GM19239 (cell line): Measurements from ENCODE around the gene CNFN.

ENCODE experiments used
- DNase-seq: peaks from one replicate; pipeline ENCODE4 v3.0.0; 2011; ENCODE audit warnings: low spot score; ENCODE audit not compliant: insufficient read length
- FAIRE-seq: peaks from 2 replicates; lab custom pipeline; 2011; peaks lifted over from hg19 to GRCh38; lab: Jason Lieb, UNC

The CNFN gene

DNA sequence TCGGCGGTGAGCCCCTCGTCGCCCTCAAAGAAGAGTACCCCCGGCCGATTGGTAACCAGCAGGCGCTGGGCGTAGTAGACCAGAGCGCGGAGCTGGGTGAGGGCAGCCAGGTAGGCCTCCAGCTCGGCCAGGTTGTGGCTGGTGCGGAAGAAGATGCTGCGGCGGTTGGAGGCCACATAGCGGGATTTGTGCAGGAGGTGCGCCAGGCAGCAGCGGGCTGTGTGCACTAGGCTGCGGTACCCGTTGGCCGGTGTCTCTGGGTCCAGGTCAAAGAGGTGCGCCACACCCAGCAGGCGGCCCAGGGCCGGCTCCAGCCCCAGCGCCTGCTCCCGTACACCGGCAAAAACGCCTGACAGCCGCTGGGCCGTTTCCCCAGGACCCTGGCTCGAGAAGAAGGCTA is 20.3 kb upstream of the CNFN start:
- DNase-seq (no peak), FAIRE-seq (no peak)

DNA sequence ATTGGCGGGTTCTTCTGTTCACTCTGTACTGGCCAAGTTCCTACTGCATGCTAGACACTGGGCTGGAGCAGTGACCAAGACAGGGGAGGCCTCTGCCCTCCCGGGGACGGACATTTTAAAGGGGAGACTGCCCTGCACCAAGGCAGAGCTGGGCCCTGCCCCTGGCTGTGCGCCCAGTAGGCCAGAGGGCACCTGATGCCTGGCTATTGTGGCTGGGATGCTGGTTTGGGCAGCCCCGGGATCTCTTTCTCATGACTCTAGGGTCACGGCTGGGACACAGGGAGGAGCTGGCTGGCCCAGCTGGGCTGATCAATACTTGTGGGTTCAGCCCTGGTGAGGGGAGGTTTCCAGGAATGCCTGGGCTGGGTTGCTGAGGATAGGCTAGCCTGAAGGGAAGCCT is 19.4 kb upstream of the CNFN start:
- no peak for DNase-seq
- no peak for FAIRE-seq

DNA sequence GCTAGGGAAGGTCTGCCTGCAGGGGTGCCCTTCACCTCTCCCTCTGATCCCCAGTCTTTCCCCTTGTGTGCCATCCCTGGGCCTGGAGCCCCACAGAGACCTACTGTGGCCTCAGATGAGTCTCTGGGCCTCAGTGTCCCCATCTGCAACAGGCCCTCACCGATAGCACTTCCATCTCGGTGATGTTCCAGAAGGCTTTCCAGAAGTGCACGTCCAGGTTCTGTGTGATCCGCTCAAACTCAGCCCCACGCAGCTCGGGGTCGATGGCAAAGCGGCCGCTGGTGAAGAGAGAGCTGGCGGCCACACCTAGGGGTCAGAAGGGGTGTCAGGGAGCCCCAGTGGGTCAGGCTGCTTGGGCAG is 17.7 kb upstream of the CNFN start:
- no peak for FAIRE-seq
- no peak for DNase-seq

DNA sequence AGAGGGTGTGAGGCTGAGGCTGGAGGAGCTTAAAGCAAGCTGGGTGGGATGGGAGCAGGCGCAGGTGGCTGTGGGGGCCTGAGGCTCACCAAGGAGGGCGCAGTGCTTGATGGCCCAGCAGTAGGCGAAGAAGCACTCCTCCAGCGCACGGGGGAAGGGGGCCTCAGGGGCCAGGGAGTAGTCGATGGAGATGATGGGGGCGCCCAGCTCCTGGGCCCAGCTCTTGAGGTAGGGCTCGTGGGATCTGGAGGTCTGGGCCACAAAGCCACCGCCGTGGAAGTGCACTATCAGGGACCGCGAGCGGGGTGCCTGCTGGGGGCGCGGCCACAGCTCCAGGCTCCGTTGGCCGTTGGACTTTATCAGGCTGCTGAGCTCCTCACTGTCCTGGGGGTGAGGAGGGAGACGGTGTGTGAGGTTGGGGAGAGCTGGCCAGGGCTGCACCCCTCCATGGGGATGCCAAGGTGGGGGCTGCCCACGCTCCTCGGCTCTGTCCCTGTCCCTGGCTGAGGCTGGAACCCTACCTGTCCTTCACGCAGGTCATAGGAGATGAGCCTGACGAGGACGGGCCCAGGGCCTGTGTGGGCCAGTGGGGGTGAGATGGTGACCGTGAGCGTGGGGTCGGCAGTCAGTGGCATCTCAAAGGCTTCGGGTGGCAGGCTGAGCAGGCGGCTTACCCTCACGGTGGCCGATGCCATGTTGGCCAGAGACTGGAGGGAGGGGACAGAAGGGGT is 17.2 kb upstream of the CNFN start:
- FAIRE-seq (no peak), DNase-seq (no peak)

DNA sequence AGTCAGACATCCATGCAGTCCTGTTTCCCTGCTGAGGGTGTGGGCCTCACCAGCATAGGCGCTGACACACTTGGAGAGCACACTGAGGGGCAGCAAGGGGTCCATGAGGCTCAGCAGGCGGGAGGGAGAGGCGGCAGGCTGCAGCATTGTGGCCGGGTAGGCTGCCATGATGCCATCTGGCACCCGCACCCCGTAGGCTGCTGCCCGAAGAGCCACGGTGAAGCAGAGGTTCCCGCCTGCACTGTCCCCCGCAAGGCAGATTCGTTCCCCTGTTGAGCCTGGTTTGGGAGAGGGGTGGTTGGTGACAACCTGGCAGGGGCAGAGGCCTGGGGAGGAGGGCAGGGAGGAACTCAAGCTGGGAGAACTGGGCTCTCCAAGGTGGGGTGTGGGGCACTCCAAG is 16.0 kb upstream of the CNFN start:
- no peak for DNase-seq
- FAIRE-seq, result no peak

DNA sequence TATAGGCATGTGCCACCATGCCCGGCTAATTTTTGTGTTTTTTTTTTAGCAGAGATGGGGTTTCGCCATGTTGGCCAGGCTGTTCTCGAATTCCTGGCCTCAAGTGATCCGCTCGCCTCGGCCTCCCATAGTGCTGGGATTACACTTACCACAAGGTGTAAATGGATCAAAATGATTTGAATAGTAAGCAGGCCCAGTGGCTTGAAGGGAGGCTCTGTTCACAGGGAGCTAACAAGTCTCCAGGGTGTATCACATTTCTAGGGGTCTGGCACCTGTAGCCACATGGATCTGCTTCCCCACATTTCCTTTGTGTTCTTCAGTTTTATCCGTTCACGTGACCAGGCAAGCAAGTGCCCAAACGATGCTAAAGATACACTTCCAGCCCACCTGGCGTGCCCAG is 13.5 kb upstream of the CNFN start:
- no peak for DNase-seq
- no peak for FAIRE-seq

DNA sequence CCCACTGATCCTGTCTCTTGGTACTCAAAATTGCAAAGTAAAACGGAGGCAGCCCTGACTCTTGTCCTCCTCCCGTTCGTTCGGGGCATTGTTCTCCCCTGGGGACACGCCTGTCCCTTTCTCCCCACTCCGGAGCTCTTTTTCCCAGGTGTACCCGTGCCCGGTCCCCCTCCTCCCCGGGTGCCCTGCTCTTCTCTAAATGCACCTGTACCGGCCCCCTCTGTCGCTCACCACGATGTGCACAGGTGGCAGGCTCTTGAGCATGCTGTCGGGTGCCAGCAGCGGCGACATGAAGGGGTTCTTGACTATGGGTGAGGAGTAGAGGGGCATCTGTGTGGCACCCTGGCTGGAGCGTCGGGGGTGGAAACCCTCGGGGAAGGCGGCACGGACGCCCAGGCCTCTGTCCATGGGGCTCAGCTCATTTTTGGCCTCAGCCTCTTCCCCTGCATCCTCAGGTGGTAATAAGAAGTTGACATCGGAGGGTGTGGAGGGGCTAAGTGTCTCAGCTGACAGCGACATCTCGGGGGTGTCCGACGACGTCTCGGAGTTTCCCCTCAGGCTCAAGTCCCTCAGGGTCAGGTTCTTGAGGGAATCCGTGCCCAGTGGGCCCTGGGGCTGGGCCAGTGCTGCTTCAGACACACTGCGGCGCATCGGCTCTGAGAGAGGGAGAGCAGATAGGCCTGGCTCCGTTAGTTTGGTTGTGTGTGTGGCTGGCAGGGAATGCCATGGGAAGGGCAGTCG is 12.4 kb upstream of the CNFN start:
- FAIRE-seq (no peak), DNase-seq (no peak)

DNA sequence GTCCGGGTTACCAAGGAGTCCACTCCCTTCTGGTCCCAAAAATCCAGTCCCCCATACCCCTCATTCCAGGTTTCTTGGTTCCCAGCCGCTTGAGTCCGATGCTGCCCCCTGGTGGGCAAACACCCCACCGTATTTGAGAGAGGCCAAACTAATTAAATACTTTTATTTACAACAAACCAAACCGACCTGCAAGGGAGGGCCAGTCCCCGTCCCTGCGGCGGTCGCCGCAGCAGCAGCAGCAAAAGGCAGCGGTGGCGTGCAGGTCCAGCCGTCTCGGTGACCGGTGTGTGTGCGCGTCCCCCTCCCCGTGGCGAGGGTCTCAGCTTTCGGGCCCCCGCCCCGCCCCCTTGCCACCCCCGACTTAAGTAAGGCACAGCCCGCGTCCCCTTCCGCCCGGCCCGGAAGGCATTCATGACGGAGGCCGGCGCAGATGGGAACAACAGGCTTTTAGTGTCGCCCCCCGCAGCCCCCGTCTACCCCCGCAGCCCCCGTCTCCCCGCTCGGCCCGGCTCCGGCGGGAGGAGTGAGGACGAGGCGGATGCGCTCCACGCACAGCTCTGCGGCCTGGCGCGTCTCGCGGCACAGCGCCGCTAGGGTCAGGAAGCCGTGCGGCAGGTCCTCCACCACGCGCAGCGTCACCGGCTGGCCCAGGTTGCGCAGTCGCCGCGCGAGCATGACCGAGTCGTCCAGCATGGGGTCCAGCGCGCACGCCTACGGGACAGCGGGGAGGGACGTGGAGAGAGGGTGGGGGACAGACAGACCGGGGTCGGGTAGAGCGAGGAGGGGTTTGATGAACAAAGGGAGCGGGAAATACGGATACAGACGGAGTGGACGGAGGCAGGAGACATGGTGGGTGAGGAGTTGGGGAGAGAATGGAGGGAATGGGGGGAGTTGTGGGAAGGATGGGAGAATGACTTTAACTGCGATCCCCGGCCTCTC is 11.5 kb upstream of the CNFN start:
- FAIRE-seq (peak; percentile 78), DNase-seq (peak; percentile 66)

DNA sequence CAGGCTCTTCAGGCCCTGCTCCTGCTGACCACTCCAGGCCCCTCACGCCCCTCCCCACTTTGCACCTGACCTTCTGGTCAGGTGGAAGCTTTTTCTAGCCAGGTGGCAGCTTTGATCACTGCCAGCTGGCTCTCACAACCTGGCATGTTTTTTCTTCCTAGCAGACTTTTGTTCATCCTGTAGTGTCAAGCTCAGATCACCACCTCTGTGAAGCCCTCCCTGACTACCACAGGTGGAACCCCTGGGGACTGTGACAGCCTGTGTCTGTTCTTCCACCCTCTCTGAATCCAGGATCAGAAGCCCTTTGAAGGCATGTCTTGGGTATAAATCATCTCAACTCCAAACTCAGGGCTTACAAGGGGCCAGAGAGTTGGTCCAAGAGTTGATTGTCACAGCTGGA is 10.3 kb upstream of the CNFN start:
- no peak for DNase-seq
- FAIRE-seq, result no peak

DNA sequence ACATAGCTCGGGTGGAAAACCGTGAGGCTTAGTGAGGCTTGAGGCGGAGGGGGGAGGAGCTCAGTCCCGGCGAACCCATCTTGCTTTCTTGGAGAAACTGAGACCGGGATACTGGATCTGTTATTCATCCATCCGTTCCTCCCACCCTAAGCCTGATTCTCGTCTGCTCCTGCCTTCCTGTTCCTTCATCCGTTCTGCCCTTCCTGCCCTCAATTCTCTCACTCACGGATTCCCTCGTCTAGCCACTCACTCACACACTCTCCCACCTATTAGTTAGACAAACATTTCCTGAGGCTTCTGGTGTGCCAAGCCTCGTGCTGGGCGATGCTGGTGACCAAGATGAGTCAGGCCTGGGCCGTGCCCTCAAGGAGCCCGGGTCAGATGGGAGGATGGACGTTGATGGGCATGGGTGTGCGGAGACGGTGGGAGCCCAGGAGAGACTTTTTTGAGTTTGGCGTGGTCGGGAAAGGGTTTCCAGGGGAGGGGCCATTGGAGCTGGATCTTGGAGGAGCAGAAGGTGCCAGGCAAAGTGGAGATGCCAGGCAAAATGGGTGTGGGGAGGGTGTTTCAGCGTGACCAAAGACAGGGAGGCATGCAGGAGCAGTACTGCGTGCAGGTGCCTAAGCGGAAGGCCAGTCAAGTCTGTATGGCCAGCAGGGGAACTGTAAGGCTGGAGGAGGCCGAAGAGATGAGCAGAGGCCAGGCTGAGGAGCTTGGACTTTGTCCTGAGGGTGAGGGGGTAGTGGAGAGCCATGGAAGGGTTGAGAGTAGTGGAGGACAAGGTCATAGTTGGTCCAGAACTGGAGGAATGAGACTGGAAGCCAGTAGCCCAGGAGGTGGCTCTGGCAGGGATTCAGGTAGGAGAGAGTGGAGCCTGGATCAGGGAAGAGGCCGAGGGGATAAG is 7.4 kb upstream of the CNFN start:
- no peak for DNase-seq

DNA sequence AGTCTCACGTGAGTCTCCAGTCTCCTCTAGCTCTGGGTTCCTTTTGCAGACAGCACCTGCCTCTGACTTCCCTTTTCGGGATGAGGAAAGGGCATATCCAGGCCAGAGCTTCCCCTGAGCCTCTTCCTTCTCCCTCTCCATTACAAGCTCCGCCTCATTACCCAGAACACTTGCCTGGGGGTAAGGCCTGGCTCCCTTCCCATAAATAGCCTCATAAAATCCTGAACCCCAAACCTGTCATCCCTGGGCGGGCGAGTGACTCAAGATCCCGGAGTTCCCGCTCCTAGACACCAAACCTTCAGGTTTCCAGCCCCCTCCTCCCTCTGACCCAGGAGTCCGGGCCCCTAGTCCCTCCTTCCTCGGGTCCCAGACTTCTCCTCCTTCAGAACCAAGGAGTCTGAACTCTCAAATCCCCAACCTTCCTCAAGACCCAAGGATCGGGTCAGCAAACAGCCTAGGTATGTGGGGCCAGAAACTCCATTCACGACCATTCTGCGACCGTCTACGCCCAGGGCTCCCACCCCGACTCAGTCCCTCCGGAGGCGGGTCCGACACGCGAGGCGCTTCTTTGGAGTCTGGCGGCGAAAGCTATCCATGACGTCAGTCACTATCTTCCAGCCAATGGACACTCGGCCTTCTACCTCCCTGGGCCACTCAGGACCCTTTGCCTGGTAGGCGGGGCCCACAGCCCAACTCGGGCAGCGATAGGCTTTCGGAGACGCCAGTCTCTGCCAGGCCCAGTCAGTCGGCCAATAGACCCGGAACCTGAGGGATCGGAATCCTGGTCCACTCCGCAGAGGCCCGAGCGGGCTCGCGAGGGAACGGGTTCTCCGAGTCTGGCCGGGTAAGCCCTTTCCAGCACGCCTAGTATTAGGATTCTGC is 6.5 kb upstream of the CNFN start:
- peak; percentile 100 for DNase-seq
- FAIRE-seq, result peak; percentile 100

More for the DNA sequence above, 7.4 kb upstream of the CNFN start:
- FAIRE-seq, result no peak

DNA sequence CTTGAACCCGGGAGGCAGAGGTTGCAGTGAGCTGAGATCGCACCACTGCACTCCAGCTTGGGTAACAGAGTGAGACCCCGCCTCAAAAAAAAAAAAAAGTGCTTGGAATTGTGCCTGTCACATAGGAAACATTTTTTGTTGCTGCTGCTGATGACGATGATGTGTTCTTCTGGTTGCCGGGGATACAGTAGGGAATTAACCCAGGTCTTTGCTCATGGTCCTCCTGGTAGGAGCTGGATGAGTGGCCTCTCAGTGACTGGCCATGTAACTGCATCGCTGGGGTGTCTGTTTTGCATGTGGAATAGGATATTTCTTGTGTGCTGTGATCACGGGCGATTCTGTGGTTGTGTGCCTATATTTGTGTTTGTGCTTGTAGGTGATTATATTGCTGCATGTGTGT is 4.7 kb upstream of the CNFN start:
- FAIRE-seq (no peak), DNase-seq (no peak)

DNA sequence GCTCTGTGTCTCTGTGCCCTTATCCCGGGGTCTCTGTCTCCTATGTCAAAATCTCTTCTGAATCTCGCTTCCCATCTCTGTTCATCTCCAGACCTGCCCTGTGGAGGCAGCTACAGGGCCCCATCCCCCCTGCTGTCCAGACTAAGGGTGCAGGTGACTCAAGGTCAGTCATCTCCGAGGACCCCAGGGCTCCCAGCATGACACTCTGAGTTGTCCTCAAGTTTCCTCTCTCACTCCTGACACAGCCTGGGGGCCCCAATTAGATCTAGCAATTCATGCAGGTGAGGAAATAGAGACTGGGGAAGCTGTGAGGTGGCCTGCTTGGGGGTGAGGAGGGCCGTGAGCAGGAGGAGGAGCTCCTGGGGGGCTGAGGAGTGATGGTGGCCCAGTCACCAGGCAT is 2.1 kb upstream of the CNFN start:
- FAIRE-seq (no peak), DNase-seq (no peak)

DNA sequence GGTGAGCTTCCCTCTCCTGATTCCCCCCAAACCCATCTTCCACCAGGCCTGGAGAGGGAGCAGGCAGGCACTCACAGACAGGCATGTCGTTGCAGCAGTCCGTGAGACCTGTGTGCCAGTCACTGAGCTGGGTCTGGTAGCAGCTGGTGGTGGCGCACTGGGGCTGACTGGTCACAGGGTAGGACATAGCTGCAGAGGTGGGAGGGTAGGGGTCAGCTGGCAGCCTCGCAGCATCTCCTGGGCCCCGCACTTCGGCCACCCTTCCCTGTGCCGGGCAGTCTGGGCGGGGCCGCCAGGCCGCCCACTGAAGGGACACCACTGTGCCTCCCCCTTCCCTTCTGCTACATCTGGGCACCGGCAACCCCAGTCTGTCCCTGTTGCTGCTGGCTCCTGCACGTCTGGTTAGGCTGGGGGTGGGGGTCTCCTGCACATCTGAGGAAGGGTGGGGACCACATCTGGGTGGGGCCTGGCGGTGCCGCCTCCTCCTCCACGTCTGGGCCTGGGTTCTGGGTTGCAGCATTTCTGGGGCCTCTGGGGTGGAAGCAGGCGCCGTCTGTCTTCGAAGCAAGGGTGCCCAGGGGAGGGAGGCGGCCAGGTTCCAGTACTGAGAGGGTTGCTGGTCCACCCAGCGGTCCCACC is 1.1 kb downstream of the CNFN start:
- DNase-seq (no peak), FAIRE-seq (no peak)

DNA sequence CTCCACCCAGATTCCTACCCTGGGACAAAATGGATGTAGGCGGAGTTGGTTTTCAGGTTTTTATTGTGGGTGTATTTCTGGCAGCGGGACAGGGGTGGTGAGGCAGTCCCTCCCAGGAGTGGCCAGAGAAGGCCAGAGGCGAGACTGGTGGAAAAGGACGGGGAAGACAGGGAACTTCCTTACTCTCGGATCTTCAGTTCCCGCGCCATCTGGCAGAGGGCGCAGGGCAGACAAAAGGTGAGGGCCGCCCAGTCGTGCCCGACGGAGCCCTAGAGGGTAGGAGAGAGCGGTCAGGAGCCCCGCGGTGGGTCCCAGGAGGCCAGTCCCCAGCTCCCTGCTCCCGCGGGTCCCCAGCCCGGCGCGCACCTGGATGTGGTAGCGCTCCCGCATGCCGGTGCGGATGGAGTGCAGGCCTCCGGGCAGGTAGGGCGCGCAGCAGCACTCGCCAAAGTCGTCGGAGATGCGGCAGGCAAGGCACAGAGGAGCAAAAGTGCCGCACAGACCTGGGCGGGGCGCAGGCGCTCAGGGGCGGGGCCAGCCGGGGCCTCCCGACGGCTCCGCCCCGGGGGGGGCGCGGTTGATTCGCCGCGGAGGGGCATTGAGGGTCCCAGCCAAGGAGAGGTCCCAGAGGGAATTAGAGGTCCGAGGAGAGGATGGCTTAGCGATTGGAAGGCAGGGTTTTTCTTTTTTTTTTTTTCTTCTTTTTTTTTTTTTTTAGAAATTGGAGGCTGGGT is 3.0 kb downstream of the CNFN start:
- FAIRE-seq (peak; percentile 44), DNase-seq (peak; percentile 62)

DNA sequence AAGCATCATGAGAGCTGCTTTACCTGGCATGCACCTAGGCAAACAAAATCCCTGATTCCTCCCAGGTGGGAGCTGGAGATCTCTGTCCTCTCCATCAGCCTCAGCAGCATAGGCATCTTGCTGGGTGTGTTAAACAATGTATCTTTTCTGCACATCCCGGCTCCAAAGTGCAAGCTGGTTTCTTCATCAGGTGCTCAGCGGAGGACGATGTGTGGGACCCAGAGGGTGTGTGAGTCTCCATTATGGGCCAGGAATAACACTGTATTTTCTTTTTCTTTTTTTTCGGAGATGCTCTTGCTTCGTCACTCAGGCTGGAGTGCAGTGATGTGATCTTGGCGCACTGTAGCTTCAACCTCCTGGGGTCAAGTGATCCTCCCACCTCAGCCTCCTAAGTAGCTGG is 9.9 kb downstream of the CNFN start:
- DNase-seq, result no peak
- no peak for FAIRE-seq

DNA sequence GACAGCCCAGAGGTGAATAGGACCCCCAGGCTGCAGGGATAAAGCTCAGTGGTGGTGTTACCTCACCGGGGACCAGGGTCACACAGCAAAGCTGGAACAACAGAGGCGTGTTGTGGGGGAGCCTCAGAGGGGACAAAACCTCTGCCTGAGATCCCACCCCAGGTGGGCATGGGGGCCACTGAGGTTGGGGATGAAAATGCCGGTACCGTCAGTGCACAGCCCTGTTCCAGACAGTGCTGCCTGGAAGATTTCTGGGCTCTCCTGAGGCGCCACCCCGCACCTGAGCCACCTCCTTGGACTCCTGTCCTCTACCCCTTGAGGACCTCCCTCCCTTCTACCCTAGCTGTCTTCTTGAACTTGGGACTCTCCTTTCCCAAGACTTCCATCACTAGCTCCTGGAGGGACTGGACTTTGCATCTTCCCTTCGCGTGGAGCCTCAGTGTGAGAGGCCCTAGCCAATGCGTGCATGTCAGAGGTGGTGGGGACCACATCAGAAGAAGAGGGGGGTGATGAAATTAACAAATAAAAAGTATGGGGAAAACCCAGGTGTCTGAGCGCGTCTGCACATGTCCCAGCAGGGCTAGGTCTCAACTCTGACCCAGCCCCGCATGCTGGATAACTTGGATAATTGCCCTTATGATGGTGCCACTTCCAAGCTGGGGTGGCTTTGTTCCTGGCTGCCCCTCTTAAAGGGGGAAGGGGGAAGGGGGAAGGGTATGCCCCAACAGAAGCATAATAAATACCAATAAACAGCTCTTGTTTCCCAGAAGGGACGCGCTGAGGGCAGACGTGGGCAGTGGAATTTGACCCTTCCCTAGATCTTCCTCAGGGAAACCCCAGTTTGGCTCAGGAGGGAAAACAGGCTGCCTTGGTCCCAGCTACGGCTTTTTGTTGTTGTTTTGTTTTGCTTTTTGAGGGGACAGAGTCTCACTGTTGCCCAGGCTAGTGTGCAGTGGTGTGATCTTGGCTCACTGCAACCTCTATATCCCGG is 11.6 kb downstream of the CNFN start:
- FAIRE-seq (no peak), DNase-seq (no peak)
